Endometrium (tissue), 2 donors: ENCODE measurements around the gene TRAPPC8.
"Not testable (repeated sequence)": the region's sequence is repeated elsewhere in the genome, so short reads cannot be mapped to it uniquely, and the experiment has no call there.

ENCODE experiments used
- FAIRE-seq: peaks from 2 replicates; lab custom pipeline; 2012; peaks lifted over from hg19 to GRCh38; lab: Jason Lieb, UNC
- donor health status: control.
- donor health status: control.

The TRAPPC8 gene

GRCh38 chr18:31942999-31943877, at the start of gene TRAPPC8:
TSS of gene TRAPPC8 (minus strand) at chr18:31943128. CDS start at chr18:31942764, 364 bp downstream.
- FAIRE-seq = no peak

- FAIRE-seq = no peak
Measured at GRCh38 chr18:31990823-31991222, 47.9 kb upstream of the TRAPPC8 start.

DNA sequence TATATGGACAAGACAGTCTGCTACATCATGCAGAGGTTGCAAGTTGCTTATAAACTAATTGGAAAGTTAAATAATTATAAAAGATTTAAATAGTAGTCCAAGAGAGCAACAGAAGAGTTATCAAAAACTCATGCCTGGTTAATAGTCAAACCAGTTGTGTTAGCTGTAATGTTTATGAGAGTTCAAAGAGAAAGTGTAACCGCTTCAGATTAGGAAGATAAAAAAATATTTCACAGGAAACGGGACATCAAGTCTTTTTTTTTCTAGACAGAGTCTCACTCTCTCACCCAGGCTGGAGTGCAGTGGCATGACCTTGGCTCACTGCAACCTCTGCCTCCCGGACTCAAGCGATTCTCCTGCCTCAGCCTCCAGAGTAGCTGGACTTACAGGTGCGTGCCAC, 41.0 kb upstream of the TRAPPC8 start:
- no peak for FAIRE-seq

DNA sequence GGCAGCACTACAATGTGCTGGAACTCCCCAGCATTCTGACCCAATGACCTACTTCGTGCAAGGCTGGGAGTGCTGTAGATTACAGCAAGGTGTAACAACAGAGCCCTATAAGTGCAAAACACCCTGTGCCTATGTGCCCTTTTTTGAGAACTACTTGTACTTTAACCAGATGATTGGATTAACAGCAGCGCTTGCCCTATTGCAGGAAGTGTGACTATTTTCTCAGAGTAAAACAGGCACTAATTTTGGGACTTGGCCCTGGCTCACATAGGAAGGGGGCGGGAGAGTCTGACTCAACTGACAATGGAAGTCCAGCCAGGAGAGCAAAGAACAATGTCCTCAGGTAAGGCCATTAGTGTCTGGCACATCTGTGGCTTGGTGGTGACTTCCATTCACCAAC, 40.1 kb upstream of the TRAPPC8 start:
- no peak for FAIRE-seq

DNA sequence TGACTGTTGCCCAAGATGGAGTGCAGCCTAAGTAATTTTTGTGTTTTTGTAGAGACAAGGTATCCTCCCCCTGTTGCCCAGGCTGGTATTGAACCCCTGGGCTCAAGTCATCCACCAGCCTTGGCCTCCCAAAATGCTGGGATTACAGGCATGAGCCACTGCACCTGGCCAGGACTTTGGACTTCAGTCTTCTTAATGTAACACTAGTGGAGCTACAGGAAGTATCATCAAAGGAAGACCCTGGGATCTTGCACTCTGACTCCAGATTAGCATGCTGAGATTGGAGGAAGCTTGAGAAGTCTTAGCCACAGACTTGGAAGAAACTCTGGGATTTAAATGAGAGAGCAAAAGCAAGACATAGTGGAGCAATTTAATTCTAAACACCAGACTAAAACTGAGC, 37.9 kb upstream of the TRAPPC8 start:
- no peak for FAIRE-seq

GRCh38 chr18:31979714-31980113, 36.8 kb upstream of the TRAPPC8 start:
- no peak for FAIRE-seq

- FAIRE-seq = no peak
Measured at GRCh38 chr18:31978616-31979015, 35.7 kb upstream of the TRAPPC8 start.

GRCh38 chr18:31977270-31977872, 34.4 kb upstream of the TRAPPC8 start:
- no peak for FAIRE-seq

GRCh38 chr18:31976242-31976641, 33.3 kb upstream of the TRAPPC8 start:
- FAIRE-seq = no peak

DNA sequence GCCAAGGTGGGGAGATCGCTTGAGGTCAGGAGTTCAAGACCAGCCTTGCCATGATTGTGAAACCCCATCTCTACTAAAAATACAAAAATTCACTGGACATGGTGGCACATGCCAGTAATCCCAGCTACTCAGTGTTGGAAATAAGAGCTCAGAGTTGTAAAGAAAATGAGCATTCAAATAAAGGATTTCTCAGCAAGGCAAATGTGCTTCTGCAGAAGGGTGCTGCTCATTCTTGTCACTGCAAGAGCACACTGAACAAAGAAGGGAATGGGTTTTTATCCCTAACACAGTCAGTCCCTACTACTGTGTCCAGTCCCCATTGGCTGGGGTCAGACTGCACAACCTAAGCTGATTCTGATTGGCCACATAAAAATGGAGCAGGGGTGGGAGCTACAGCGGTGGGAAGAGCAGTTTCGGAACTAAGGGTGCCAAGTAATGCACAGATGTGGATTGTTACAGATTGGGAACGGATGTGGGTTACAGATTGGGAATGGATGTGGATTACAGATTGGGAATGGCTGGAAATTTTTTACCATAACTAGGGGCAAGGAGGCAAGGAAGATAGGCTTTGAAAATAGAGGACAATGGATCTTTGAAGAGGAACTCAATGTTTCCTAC, 31.1 kb upstream of the TRAPPC8 start:
- FAIRE-seq = no peak

GRCh38 chr18:31970617-31971016, 27.7 kb upstream of the TRAPPC8 start:
- no peak for FAIRE-seq

DNA sequence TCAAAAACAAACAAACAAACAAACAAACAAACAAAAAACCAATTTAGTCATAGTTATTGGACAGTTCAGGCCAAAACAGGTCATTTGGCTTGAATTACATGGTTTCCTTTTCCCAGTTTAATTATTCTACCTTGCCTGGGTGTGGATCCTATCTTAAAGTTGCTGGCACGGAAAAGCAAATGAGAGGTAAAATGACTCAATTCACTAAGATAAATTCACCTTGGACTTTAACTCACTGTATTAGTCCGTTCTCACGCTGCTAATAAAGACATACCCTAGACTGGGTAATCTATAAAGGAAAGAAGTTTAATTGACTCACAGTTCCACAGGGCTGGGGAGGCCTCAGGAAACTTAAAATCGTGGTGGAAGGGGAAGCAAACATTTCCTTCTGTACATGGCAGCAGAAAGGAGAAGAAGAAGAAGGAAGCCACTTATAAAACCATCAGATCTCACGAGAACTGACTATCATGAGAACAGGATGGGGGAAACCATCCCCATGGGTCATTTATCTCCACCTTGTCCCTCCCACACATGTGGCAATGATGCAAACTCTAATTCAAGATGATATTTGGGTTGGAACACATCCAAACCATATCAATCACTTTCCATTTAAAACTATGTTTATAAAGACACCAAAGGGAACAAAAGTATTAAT, 22.5 kb upstream of the TRAPPC8 start:
- FAIRE-seq = no peak

GRCh38 chr18:31957728-31958127, 14.8 kb upstream of the TRAPPC8 start:
- FAIRE-seq = no peak

DNA sequence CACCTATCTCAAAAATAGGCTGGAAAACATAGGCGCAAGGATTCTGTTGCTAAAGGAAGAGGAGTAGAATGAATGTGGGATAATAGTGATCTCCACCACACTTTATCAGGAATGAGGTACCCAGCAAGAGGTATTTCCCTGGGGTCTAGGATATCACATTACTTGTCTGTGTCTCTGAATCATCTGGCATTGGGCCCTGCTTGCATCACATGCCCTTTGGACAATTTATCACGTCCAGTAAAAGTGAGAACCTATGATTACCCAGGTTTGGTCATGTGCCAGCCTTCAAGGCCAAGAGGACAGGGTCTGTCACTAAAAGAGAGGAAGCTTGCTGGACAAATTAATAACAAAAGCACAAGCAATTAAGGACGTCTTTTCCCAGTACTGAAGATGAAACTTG, 11.4 kb upstream of the TRAPPC8 start:
- no peak for FAIRE-seq

GRCh38 chr18:31953699-31954098, 10.8 kb upstream of the TRAPPC8 start:
- not testable (repeated sequence) for FAIRE-seq

GRCh38 chr18:31952223-31952622, 9.3 kb upstream of the TRAPPC8 start:
- no peak for FAIRE-seq

DNA sequence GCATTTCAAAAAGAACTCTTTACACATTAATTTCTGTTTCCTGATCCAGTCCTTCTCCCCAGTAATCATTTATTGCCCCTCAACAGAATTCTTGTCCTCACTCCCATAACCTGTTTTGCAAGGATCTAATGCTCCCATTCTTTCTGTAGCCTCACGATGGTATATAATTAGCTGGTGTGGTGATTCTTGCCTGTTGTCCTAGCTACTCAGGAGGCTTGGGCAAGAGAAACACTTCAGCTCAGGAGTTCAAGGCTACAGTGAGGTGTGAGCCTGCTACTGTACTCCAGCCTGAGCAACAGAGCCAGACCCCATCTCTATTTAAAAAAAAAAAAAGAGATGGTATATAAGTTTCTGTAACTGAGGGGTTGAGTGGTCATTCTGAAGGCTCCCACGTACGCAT, 7.7 kb upstream of the TRAPPC8 start:
- no peak for FAIRE-seq

- not testable (repeated sequence) for FAIRE-seq
Measured at GRCh38 chr18:31948349-31948748, 5.4 kb upstream of the TRAPPC8 start.

DNA sequence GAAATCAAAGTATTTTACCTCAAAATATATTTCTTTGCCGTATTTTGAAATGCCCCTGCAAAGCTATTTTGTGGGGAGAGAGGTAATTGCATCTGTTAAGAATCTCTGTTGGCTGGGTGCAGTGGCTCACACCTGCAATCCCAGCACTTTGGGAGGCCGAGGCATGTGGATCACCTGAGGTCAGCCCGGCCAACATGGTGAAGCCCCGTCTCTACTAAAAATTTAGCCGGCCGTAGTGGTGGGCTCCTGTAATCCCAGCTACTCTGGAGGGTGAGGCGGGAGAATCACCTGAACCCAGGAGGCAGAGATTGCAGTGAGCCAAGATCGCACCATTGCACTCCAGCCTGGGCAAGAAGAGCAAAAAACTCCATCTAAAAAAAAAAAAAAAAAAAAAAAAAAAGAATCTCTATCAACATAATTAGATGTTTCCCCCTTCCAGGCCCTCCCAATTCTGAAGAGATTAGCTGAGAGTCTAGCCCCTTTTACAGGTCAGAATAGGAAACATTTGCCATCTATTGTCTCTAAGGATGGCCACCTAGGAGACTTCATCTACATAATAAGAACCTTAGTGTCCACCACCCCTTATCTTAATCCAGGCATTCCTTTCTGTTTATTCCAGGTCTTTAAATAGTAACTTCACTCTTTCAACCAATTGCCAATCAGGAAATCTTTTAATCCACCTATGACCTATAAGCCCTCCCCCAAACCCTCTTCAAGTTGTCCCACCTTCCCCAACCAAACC, 3.5 kb upstream of the TRAPPC8 start:
- no peak for FAIRE-seq

- FAIRE-seq = no peak
Measured at GRCh38 chr18:31943878-31944816, 1.2 kb upstream of the TRAPPC8 start.
